PFSK-1 (cell line): ENCODE measurements around the gene SYTL5.

Experiments used
- FOXP2 ChIP-seq: optimal IDR thresholded peaks from 2 replicates; pipeline ENCODE3; 2011; ENCODE audit warnings: borderline replicate concordance, control low read depth, inconsistent platforms; ENCODE audit not compliant: insufficient read depth; ENCODE audit errors: extremely low read length, extremely low read depth
- POLR2AphosphoS5 ChIP-seq: IDR thresholded peaks from 2 replicates; pipeline ENCODE4 v1.6.1; 2012; ENCODE audit warnings: low read depth, mild to moderate bottlenecking, control low read depth, low read length, moderate library complexity
- SIN3A ChIP-seq: IDR thresholded peaks from 2 replicates; pipeline ENCODE4 v1.6.1; 2012; ENCODE audit warnings: mild to moderate bottlenecking, low read length, moderate library complexity, borderline replicate concordance; ENCODE audit not compliant: insufficient read depth
- TAF1 ChIP-seq: IDR thresholded peaks from 2 replicates; pipeline ENCODE4 v1.6.1; 2012; ENCODE audit warnings: low read length, control low read depth, borderline replicate concordance; ENCODE audit not compliant: insufficient read depth
- TF ChIP-seq, protein P1 (sequence below), 2 experiments: IDR thresholded peaks; 2 replicates each; pipeline versions ENCODE4 v1.6.1 to v1.8.0; 2011 to 2012; ENCODE audit warnings: low read depth in 2 of 2, low read length in 2 of 2, control low read depth in 1 of 2, inconsistent platforms in 1 of 2, mild to moderate bottlenecking in 1 of 2, moderate library complexity in 1 of 2; ENCODE audit not compliant: insufficient read depth in 1 of 2

The SYTL5 gene

DNA sequence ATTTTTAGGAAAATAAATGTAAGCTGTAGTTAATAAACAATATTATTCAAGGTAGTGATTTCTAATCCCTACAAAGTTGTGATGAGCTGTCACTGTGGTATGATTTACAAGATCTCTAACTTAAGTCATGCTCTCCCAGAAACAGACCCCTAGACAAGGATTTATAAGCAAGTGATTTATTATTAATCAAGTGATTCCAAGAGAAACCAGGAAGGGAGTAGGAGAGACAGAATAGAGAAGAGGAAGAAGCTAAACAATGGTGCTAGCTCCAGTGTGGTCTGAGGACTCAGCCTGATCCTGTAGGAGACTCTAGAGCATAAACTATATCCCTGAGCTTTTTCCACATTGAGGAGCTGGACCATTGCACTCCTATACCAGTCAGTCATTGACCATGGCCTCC lies 73.1 kb downstream of the SYTL5 start:
- TF ChIP-seq TAF1 (no peak), SIN3A (no peak), FOXP2 (no peak), POLR2AphosphoS5 (no peak)
- TF ChIP-seq, protein P1, sequence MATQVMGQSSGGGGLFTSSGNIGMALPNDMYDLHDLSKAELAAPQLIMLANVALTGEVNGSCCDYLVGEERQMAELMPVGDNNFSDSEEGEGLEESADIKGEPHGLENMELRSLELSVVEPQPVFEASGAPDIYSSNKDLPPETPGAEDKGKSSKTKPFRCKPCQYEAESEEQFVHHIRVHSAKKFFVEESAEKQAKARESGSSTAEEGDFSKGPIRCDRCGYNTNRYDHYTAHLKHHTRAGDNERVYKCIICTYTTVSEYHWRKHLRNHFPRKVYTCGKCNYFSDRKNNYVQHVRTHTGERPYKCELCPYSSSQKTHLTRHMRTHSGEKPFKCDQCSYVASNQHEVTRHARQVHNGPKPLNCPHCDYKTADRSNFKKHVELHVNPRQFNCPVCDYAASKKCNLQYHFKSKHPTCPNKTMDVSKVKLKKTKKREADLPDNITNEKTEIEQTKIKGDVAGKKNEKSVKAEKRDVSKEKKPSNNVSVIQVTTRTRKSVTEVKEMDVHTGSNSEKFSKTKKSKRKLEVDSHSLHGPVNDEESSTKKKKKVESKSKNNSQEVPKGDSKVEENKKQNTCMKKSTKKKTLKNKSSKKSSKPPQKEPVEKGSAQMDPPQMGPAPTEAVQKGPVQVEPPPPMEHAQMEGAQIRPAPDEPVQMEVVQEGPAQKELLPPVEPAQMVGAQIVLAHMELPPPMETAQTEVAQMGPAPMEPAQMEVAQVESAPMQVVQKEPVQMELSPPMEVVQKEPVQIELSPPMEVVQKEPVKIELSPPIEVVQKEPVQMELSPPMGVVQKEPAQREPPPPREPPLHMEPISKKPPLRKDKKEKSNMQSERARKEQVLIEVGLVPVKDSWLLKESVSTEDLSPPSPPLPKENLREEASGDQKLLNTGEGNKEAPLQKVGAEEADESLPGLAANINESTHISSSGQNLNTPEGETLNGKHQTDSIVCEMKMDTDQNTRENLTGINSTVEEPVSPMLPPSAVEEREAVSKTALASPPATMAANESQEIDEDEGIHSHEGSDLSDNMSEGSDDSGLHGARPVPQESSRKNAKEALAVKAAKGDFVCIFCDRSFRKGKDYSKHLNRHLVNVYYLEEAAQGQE (IDR thresholded peaks at IDR 0.05; ENCODE audit: insufficient read depth in 1 of 2, low read depth in 2 of 2, low read length in 2 of 2), result no peak

DNA sequence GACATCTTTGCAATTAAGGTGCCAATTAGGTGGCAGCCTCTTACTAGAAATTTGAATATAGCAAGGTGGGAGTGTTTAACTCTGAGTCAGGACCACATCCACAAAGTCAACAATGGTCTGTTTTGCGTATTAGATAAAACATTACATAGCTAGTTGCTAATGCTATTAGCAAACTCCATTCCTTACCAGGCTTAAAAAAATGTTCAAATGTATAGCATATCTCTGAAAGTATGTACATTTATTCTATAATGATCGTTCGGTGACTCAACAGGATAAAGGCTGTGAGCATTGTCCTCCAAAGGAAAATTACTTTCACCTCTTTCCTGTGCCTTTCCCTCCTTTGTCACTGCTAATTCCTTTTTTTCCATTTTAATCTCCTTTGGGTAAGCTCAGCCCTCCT lies 74.5 kb downstream of the SYTL5 start:
- TF ChIP-seq, protein P1 (IDR thresholded peaks at IDR 0.05; ENCODE audit: insufficient read depth in 1 of 2, low read depth in 2 of 2, low read length in 2 of 2), result no peak
- TF ChIP-seq POLR2AphosphoS5 (no peak), SIN3A (no peak), TAF1 (no peak), FOXP2 (no peak)

DNA sequence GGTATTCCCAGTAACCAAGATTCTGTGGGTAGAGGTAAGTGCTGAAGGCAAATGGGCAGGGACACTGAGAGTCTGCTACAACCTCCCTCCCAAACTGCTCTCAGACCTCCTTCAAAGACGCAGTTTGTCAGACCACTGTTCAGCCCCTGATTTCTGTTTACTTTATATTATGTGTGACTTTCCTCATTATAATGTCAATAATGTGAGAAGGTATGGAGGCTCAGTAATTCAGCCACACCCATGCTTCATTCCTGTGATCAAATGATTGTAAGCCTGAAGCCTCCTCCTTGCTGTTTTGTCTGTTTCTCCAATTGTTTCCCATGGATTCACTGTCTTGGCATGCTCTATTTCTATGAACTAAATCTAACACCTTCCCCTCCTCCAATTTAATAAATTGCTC lies 75.6 kb downstream of the SYTL5 start:
- TF ChIP-seq FOXP2 (no peak), TAF1 (no peak), SIN3A (no peak), POLR2AphosphoS5 (no peak)
- TF ChIP-seq, protein P1 (IDR thresholded peaks at IDR 0.05; ENCODE audit: insufficient read depth in 1 of 2, low read depth in 2 of 2, low read length in 2 of 2), result no peak

DNA sequence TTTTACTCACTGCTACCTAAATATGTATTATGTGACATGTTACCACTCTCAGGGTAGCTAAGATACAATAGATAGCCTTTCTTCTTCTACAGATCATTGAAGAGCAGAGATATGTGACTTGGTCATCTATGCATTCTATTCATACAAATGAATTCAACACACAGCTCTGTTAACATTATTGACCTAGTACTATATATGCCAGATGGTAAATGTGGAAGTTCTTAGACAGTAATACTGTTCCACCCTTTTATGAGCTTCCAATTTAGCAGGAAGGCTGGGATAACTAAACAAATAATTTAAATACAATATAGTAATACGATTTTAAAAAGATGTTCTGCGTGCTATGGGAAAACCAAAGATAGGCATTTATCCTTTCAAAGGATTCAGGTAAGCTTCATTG lies 76.0 kb downstream of the SYTL5 start:
- TF ChIP-seq SIN3A, result no peak
- no peak for TF ChIP-seq FOXP2
- TF ChIP-seq, protein P1 (IDR thresholded peaks at IDR 0.05; ENCODE audit: insufficient read depth in 1 of 2, low read depth in 2 of 2, low read length in 2 of 2), result no peak
- TF ChIP-seq POLR2AphosphoS5, result no peak
- no peak for TF ChIP-seq TAF1

DNA sequence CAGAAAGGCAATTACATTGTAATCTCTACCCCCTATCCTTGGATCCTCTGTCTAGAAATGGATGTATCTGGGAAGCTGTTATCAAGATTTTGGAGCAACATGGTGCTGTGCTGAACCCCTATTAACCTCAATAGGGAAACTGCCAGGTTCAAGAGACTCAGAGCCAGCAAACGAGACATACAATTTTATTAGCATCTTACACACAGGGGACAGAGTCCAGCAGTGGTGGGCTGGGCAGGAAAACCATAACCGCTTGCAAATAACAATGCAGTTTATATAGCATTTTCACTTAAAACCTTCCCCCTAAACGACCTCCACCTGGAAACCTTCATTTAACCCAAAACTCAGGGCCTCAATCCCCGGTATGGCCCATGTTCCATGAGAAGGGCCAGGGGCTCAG lies 79.5 kb downstream of the SYTL5 start:
- TF ChIP-seq, protein P1 (IDR thresholded peaks at IDR 0.05; ENCODE audit: insufficient read depth in 1 of 2, low read depth in 2 of 2, low read length in 2 of 2), result no peak
- TF ChIP-seq FOXP2, result no peak
- no peak for TF ChIP-seq POLR2AphosphoS5
- TF ChIP-seq TAF1, result no peak
- TF ChIP-seq SIN3A, result no peak
